Renal cortical epithelial cell (primary cell): ENCODE results near the gene SF3B2. TPM values are rescaled to one million over a fixed set of nuclear protein-coding genes. Genes with fewer than 3 reads are reported as not detected.

Experiments
- DNase-seq: peaks from one replicate; pipeline ENCODE4 v3.0.0-alpha.2; 2011; ENCODE audit warnings: low read depth
- total RNA-seq: library from RNA; depleted of rRNA; stranded (reverse); fragments of >200 nt; gene quantifications from 2 replicates; pipeline ENCODE4 v1.2.3, GENCODE V29; 2014

Gene SF3B2
- total RNA-seq, 1 donor from 2014 or later = 141 TPM

GRCh38 chr11:66047541-66048365 is 4.4 kb upstream of the SF3B2 start:
- DNase-seq = peak; percentile 69

GRCh38 chr11:66048547-66049323 is 3.4 kb upstream of the SF3B2 start, which contains the start of gene GAL3ST3:
Gene GAL3ST3, minus strand, starts transcription at chr11:66049161. Its CDS starts 3,746 bp downstream, at chr11:66045415.
- DNase-seq = no peak

- no peak for DNase-seq
Observed at GRCh38 chr11:66050581-66051231, 1.5 kb upstream of the SF3B2 start.

GRCh38 chr11:66051371-66051765 is 796 bp upstream of the SF3B2 start:
- peak; percentile 9 for DNase-seq

GRCh38 chr11:66052664-66052982 is 459 bp downstream of the SF3B2 start:
- no peak for DNase-seq

- DNase-seq = no peak
Observed at GRCh38 chr11:66055021-66055420, 2.9 kb downstream of the SF3B2 start.

GRCh38 chr11:66056501-66056900 is 4.3 kb downstream of the SF3B2 start:
- no peak for DNase-seq

GRCh38 chr11:66059966-66060680 is 8.0 kb downstream of the SF3B2 start:
- DNase-seq = no peak

GRCh38 chr11:66061268-66061667 is 9.1 kb downstream of the SF3B2 start:
- no peak for DNase-seq

- DNase-seq = no peak
Observed at GRCh38 chr11:66062408-66062807, 10.2 kb downstream of the SF3B2 start.

GRCh38 chr11:66063900-66064299 is 11.7 kb downstream of the SF3B2 start:
- DNase-seq = no peak

GRCh38 chr11:66064571-66064970 is 12.4 kb downstream of the SF3B2 start:
- no peak for DNase-seq

- DNase-seq = no peak
Observed at GRCh38 chr11:66066751-66067150, 14.6 kb downstream of the SF3B2 start.

- no peak for DNase-seq
Observed at GRCh38 chr11:66067640-66068039, 15.5 kb downstream of the SF3B2 start.

GRCh38 chr11:66068154-66068821 is 16.1 kb downstream of the SF3B2 start:
- peak; percentile 45 for DNase-seq

GRCh38 chr11:66068923-66069714 is 17.0 kb downstream of the SF3B2 start:
- peak; percentile 68 for DNase-seq

- DNase-seq = no peak
Observed at GRCh38 chr11:66069715-66070603, 17.8 kb downstream of the SF3B2 start, which contains the start of gene PACS1. Gene PACS1, plus strand, starts transcription at chr11:66070272. Its CDS starts 215 bp downstream, at chr11:66070487.

- DNase-seq = no peak
Observed at GRCh38 chr11:66070604-66071380, 18.6 kb downstream of the SF3B2 start.
